GOT3 (cell line): Measurements from ENCODE around the gene NPAS3.

ENCODE experiments used
- DNase-seq: peaks from one replicate; lab custom pipeline; 2025; ENCODE audit warnings: mixed read lengths; lab: John Stamatoyannopoulos, UW

Gene NPAS3

GRCh38 chr14:33480071-33480886 lies 541.6 kb downstream of the NPAS3 start:
- no peak for DNase-seq

GRCh38 chr14:33480887-33481184 lies 542.2 kb downstream of the NPAS3 start:
- no peak for DNase-seq

DNA sequence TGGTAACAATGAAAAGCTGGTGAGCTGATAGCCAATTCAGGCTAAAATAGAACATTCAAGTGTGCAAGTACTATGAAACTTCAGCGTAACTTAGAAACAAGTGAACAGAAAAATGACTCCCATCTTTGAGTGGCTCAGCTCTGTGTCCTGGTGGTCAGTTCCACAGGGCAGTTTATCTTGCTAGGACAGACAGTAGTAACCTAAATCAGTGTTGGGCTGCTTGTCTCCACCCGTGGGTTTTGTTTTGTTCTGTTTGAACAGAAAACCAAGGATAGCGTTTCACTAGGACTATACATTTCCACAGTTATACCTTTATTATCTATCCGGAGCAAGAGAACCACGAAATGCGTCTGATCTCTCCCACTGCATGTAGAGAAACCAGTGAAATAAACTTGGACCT lies 544.4 kb downstream of the NPAS3 start:
- no peak for DNase-seq

DNA sequence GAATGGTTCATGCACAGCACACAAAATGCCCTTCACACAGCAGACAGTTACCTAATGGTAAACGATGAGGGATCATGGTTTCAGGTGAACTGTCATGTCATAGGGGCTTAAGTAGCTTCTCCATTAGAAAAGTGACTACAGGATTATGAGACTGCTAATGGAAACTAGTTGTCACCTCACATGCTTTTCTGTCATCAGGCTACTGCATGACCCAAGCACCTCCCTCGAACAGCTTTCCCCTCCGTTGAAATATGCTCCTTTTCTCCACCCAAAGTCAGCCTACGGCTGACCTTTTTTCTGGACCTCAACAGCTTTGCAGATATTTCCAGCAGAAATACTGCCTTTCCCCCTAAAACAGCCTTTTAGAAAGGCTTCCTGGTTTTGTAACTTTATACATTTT lies 544.9 kb downstream of the NPAS3 start:
- no peak for DNase-seq

DNA sequence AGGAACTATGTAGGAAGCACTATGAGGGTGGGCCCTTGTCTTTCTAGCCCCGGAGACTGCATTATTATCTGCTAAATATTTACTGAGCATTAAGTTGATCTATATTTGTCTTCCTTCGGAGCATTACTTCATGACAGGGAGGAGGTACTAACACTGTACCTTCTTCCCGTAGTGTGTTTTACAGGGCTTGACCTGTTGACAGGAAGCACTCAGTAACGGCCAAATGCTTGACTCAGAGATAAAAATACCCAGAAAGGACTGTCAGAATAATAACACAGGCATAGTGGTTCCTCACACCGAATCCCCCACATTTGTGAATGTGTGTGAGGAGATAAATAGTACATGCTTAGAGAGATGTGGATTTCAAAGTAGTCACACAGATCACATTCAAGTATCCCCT lies 545.6 kb downstream of the NPAS3 start:
- no peak for DNase-seq

DNA sequence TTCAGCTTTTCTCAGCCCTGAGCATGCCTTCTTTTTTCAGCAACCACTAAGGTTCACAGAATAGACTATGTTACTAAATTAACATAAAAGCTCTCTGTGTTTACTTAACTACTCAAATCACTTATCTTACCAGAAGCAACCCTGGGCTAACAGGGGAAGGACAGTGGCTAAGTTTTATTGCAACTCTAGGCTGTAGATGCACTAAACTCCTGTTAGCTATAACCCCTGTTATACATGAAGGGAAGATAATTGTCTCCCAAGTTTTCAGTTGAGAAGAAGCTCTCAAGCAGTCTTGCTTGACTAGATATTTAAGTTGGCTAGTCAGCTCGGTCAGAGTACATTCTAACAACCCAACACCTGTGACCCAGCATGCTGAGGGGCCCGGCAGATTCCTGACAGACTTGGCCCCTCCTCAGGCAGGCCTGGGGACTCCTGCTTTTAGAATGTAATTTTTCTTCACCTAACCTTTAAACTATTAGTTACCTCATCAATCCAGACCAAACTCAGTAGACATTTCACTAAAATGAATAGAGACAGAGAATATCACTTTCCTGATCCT lies 547.7 kb downstream of the NPAS3 start:
- no peak for DNase-seq

DNA sequence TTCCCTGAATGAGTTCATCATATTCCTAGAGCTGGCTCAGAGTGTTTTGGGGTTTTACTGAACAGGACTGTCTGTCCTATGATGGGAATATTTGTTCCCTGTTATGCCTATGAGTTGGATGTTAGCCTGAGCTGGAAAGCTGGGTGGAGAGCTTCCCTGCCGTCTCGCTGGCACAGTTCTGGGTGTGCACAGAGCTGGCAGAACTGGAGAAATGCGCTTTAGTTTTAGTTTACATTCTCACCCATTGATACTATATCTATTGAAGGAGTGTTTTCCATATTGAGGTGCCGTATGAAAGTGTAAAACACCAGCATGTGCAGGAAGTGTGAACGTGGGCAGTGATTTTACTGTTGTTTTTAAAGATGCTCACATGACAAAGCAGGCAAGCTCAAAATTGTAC lies 549.9 kb downstream of the NPAS3 start:
- DNase-seq = no peak

GRCh38 chr14:33490555-33490954 lies 551.9 kb downstream of the NPAS3 start:
- DNase-seq = no peak

GRCh38 chr14:33491112-33491511 lies 552.4 kb downstream of the NPAS3 start:
- no peak for DNase-seq

GRCh38 chr14:33492491-33492890 lies 553.8 kb downstream of the NPAS3 start:
- no peak for DNase-seq

- DNase-seq = no peak
These were observed 554.6 kb downstream of the NPAS3 start for GRCh38 chr14:33493266-33493665.

DNA sequence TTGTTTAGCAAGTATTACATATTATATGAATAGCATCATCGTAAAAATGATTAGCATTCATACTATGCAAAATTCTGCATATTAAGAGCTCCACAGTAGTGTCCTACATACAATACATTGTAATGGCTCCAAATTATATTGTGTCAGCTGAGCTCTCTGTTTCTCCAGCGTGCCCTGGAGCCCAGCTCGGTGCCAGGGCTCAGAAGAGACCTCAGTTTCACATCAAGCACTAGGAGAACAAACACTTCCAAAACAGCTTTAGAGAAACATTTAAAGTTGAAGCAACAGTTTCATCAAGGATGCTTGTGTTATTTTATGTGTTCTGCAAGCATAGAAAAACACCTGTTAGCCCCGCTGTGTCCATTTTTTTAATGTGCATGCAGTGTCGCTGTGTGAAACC lies 555.3 kb downstream of the NPAS3 start:
- no peak for DNase-seq

- no peak for DNase-seq
These were observed 561.0 kb downstream of the NPAS3 start for GRCh38 chr14:33499687-33500086.

GRCh38 chr14:33504246-33505099 lies 565.8 kb downstream of the NPAS3 start:
- no peak for DNase-seq

GRCh38 chr14:33505266-33505962 lies 566.7 kb downstream of the NPAS3 start:
- no peak for DNase-seq

- DNase-seq = no peak
These were observed 567.3 kb downstream of the NPAS3 start for GRCh38 chr14:33505963-33506329.

- DNase-seq = no peak
These were observed 569.7 kb downstream of the NPAS3 start for GRCh38 chr14:33508126-33509062.

DNA sequence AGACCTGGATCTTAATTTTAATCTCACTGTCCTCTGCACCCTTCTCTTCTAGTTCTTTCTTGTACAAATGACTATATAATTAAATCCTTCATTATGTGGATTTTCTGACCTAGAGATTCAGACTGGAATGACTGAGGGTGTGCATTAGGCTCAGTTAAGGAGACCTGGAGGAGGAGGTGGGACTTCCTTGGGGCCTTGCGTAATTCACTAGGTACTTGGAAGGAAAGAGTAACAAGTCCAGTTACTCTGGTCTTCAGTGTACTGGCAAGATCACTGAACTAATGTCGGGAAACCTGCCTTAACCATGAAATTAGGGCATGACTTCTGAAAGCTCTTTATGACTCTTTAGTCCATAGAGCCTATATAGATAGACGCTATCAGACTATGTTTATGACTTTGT lies 570.8 kb downstream of the NPAS3 start:
- DNase-seq = no peak

DNA sequence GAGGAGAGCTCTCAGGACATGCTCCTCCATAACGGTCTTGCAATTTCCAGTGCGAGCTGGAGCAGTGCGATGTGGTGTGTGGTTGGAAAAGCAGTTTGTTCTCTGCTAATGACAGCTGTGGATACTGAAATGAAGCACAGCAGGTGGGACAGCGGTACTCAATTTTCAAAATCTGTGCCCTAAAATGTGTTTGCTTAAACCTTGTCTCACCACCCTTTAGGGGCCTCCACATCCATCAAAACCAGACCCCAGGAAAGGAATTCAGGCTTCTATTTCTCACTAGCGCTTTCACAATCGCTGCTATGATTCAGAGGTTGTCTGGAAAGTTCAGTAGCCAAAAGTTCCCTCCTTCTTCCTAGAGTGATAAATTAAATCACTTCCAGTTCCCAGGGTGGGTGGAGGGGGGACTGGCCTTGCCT lies 571.4 kb downstream of the NPAS3 start:
- DNase-seq = no peak

DNA sequence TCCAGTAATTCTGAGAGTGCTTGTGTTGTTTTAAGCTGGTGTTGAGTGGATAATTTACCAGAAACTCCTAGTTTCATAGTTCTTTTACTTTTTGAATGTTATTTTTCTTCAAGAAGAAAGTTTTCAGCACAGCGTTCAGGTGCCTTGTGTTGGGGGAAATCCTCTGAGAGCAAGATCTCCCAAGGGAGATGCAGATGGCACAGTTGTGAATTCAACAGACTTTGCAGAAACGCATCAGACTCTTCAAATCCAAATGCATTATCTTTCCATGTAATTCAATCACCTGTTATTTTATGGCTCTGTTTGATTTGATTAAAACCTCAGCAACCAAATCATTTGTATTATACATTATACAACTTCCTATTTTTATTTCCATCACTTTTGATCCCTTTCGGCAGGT lies 572.3 kb downstream of the NPAS3 start:
- DNase-seq = no peak

GRCh38 chr14:33511851-33512640 lies 573.4 kb downstream of the NPAS3 start:
- no peak for DNase-seq
